Left lobe of liver (tissue), 2 donors: Measurements from ENCODE around the gene TYW1. TPM values are rescaled to one million over a fixed set of nuclear protein-coding genes. Genes with fewer than 3 reads are reported as not detected.
A peak's percentile ranks its signal among the peaks of the same experiment; 100 is the strongest.
"Not testable (repeated sequence)": the region's sequence is repeated elsewhere in the genome, so short reads cannot be mapped to it uniquely, and the experiment has no call there.

Experiments used
- ATAC-seq: fragments of 200-7000 bp; cut with Tn5 transposase; one replicate; pipeline ENCODE4 v1.9.1; 2020; ENCODE audit warnings: mild to moderate bottlenecking, moderate library complexity
- DNase-seq: peaks from one replicate; pipeline ENCODE4 v3.0.0-alpha.2; 2020; ENCODE audit warnings: low spot score
- total RNA-seq: library from RNA; stranded (reverse); gene quantifications from one replicate; pipeline ENCODE4 v1.2.1, GENCODE V29; 2021
- donor health status: DM: no; HTN: no; CAD: no; lungs with moderate emphysema.
- donor health status: DM: no; HTN: yes; CAD: no.

Gene TYW1
- total RNA-seq, 1 donor from 2014 or later = 10.7 TPM

DNA sequence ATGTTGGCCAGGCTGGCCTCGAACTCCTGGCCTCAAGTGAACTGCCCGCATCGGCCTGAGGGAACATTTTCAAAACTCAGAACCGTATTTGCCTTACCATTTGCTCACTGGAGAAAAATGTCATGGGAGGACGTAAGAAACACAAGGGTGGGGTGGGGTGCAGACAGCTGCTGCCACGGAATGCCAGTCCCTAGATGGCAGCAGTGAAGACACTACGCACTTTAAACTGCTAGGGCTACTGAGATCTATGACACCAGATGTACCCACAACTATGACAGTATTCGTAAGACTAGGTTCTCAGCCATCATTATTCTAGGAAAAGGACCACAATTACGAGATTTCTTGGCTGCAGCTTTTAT is 2.0 kb upstream of the TYW1 start:
- ATAC-seq = peak; percentile 71
- DNase-seq = peak; percentile 49

DNA sequence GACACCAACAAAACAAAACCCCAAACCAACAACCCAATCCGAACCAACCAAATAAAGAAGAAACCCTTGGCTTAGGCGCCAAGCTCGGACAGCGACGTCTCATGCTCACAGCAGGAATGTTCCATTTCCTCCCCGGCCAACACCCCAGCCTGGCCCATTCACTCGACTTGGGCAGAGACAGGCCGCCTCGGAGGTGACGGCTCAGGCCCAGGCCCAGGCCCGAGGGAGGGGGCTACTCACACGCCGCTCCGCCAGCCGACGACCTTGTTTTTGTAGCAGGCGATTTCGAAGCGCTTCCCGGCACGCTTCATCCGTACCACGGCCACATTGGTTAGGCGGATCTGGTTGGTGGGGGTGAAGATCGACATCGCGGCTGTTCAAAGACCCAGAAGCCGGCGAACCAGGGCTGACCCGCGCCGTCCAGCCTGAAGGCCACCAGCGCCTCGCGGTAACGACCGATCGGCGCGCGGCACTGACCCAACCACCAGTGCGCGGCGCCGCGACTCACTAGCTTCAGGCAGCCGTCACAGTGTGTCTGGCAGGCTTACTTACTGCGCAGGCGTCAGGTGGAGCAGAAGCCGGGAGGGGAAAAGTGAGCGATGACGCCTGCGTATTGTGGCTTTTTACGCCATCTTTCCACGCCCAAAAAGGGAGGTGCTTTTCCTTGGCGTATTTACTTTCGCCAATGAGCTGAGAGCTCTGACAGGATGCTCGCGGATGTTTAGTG is 1.4 kb upstream of the TYW1 start, which contains the start of gene SBDS:
Gene SBDS (minus strand): TSS at position 537 of the 727 bp plus-strand sequence. CDS start 169 bp downstream, at position 368.
- DNase-seq (peak; percentile 96), ATAC-seq (peak; percentile 81)

DNA sequence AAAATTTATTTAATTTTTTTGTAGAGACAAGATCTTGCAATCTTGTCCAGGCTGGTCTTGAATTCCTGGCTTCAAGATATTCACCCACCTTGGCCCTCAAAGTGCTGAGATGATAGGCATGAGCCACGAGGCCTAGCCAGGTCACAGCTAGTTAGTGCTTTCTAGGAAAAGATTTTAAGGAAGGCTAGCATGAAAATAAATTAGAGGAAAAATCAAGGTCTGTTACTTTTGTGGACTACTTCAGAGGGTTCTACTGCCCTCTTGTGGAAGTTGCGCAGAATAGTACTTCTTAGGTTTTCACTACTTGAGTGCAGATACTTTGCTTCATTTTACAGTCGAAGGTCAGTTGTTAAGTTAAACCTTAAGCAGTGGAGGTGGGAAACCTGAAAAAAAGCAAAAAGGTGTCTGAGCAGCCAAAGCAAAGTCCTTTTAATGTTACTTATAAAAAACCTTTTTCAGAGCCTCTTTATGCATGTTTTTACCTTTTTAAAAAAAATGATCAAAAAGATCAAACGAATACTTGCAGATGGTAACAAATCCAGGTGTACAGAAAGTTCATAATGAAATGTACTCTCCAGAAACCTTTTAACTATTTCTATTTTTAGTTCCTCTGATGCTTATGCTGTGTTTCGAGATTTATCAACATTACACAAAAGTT is 4.1 kb downstream of the TYW1 start:
- DNase-seq = not testable (repeated sequence)
- ATAC-seq = peak; percentile 37

DNA sequence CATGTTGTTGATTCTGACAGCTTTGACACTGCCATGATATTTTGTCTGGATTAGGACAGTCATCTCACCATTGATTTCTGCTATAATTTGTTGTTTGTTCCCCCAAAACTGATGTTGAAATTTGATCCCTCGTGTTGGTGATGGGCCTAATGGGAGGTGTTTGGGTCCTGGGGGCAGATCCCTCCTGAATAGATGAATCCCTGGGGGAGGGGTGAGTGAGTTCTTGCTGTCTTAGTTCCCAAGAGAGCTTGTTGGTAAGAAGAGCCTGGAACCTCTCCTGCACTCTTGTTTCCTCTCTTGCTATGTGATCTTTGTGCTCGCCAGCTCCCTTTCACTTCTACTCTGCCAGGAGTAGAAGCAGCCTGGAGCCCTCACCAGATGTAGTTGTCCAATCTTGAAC is 7.5 kb downstream of the TYW1 start:
- not testable (repeated sequence) for ATAC-seq, DNase-seq

DNA sequence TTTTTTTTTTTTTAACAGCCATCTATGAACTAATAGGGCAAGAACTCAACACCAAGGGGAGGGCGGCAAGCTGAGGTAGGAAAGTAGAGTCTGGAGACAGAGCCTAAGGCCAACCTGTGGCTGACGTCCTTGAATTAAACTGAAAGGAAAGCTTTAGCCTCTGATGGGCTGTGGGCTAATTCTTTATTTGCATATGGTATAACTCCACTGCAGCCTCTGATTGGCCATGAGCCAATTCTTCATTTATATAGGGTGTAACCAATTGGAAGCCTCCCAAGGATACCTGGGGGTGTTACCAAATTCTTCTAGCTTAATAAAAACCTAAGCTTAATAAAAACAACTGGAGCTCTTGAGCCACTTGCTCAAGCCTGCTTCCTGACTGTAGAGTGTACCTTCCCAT is 10.3 kb downstream of the TYW1 start:
- no peak for DNase-seq
- ATAC-seq = no peak

DNA sequence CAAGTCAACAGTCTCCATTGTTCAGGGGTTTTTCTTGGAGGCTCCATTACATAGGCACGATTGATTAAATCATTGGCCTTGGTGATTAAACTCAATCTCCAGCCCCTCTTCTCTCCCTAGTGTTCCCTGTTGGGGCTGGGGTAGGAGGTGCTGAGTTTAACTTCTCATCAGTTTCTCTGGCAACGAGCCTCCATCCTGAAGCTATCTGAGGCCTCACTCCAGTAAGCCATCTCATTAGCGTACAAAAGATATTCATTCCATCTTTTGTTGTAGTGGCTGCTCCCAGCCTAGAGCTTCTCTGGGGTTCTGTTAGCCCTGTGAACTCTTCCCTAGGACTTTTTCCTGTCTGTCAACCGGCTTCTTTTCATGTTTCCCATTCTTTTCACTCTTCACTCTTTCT is 11.6 kb downstream of the TYW1 start:
- no peak for DNase-seq
- ATAC-seq = no peak

DNA sequence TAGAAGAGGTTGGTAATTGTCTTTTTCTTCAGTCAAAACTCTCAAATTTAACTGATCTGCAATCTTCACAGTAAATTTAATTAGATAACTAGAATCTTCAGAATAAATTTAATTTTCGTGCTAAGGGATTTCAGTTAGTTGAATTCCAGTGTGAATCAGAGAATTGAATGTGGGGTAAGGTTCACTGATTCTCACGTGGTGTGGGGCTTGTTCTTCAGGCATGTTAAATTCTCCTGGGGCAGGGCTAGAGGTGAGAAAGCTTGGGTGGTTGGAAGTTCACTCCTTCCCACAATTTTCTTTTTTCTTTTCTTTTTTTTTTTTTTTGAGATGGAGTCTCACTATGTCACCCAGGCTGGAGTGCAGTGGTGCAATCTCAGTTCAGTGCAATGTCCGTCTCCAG is 13.0 kb downstream of the TYW1 start:
- not testable (repeated sequence) for DNase-seq, ATAC-seq

DNA sequence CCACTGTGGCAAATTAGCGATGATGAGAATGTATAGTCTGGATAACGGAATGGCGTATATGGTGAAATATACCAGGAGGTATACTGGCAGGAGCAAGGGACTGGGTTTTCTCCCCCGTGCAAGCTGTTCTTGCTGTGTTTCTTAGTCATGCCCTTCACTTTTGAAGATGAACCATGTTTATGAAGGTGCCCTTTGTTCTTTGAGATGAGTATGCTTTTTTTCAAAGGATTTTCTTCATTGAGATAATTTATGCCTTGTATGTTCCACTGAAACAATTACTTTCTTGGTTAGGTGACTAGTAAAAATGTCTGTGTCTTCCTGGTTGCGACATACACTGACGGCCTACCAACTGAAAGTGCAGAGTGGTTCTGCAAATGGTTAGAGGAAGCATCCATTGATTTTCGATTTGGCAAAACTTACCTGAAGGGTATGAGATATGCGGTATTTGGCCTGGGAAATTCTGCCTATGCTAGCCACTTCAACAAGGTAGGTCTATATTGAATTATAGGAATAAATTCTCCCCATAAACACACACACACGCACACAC is 17.5 kb downstream of the TYW1 start:
- ATAC-seq, DNase-seq: not testable (repeated sequence)

DNA sequence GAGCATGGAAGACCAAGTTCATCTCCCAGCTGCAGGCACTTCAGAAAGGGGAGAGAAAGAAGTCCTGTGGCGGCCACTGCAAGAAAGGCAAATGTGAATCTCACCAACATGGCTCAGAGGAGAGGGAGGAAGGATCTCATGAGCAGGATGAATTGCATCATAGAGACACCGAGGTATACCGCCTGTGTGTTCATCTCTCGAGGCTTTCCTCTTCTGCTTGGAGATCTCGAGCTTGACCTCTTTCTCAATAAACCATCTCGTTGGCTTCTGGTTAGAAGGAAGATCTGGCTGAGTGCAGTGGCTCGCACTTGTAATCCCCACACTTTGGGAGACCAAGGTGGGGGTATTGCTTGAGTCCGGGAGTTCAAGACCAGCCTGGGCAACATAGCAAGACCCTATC is 21.3 kb downstream of the TYW1 start:
- ATAC-seq, DNase-seq: not testable (repeated sequence)

DNA sequence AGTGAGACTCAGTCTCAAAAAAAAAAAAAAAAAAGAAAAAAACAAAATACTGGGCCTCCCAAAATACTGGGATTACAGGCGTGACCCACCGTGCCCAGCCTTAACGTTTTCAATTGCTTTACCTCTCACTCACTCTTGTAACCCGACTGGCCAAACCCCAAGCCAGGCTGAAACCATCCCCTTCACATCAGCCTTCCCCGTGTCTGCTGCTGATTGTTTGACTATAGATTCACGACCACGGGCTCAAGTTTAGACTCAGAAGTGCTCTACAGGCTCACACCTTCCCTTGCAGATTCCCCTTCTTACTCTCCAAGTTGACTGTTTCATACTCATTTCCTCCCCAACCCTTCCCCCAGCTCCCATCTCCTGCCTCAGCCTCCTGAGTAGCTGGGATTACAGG is 22.3 kb downstream of the TYW1 start:
- ATAC-seq (no peak), DNase-seq (no peak)

DNA sequence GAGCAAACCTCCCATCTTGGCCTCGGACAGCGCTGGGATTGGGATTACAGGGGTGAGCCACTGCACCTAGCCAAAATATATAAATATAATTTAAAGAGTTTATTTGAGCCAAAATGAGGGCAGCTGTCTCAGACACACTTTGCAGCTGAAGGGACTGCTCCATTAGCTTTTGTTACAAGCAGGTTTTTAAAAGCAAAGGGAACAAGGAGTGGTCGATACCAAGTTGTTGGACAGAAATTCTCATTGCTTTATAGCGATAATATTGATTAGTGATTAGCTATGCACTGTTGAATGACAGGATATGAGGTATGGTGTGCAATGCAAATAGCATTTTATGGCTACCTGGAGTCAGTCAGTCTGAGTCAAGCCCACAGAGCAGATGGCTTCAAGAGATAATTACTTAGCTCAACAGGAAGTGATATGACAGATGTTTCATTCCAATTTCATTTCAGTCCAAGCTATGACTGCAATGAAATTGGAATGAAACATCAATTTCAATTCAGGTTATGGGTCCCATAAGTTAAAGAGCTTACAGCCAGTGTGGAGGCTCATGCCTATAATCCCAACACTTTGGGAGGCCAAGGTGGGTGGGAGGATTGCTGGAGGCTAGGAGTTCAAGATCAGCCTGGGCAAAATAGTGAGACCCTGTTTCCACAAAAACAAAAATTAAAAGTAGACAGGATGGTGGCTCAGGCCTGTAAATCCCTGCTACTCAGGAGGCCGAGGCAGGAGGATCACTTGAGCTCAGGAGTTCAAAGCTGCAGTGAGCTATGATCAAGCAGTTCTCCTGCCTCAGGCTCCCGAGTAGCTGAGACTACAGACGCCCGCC is 23.1 kb downstream of the TYW1 start:
- DNase-seq (no peak), ATAC-seq (no peak)

DNA sequence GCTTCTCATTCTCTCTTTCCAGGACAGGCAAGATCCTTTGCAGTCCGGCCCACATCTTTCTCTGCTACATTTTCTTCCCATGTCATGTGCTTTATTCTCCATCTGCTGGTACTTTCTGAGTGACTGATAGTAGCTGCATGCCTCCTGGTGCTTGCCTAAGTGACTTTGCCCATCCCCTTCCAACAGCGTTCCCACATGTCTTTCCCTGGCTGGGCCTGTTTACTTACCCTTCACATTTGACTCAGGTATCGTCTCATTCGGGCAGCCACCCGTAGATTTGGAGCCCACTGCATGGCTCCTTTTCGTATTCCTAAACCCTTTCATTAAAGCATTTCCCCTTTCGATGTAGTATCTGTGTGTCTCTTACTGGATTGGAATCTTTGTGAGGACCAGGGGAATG is 24.6 kb downstream of the TYW1 start:
- ATAC-seq (no peak), DNase-seq (no peak)

DNA sequence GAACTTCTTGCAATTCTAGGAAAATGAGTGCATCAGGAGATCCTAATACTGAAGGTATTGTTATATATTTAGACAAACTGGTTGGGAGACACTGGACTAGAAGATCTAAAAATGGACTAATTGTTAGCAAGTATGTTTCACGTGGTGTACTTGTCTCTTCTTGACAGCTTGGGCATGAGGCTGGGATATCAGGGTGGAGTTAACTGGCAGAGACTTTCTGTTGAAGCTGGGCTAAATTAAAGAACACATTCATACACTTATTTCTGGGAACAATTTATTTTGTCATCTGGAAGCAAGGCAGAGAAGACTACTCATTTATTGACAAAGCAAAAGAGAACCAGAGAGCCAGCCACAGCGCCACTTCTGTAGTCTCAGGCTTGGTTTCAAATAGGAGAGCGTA is 25.9 kb downstream of the TYW1 start:
- ATAC-seq = no peak
- no peak for DNase-seq

DNA sequence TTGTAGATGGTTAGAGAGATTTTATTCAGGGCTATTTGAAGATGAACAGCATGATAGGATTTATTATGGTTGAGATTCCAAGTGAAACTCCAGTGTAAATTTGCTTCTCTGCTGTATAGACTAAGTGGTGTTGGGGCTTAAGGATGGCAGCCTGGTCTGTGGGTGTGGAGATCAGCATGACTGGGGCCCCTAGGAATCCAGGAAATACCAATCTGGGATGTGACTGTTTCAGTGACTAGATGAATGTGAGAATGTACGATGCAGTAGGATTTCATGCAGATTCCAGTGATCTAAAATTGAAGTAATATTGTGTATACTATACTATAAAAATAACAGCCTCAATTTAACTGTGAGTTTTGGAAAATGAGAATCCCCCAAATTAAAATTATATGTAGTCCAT is 28.8 kb downstream of the TYW1 start:
- not testable (repeated sequence) for ATAC-seq

DNA sequence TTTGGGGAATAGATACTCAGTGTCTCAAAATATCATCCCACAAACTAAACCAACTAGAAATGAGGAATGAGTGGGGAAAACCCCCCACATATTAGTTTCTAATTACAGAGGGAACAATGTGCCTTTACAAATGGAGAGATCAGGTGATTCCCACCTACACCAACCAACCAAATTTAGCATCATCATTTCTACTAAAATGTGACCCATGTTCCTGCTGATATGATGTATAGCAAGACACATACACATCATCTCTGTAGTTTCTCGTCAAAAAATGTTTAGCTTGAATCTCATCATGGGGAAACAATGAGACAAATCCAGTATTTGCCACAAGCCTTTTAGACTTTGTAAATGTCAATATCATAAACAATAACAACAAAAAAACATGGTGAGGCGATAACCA is 35.1 kb downstream of the TYW1 start:
- DNase-seq, ATAC-seq: not testable (repeated sequence)

More for the DNA sequence above, 28.8 kb downstream of the TYW1 start:
- DNase-seq = not testable (repeated sequence)

DNA sequence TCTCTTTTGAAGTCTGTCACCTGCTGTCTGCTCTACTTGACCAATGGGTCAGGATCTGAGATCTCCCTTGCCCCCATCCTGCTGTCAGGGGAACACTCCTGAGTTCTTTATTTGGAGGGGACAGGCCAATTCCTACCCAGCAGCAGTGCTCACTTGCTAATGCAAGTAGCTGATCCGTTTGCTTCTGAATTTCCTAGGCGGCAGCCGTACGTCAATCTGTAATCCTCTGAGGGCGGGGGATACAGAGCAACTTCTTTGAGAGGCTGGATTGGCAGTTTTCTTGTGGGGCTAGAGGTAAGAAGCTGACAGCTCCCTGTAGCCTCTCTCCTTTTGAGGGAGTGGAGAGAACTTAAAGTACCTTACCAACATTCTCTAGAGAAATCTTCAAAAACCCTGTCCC is 36.6 kb downstream of the TYW1 start:
- DNase-seq = no peak
- ATAC-seq = no peak

DNA sequence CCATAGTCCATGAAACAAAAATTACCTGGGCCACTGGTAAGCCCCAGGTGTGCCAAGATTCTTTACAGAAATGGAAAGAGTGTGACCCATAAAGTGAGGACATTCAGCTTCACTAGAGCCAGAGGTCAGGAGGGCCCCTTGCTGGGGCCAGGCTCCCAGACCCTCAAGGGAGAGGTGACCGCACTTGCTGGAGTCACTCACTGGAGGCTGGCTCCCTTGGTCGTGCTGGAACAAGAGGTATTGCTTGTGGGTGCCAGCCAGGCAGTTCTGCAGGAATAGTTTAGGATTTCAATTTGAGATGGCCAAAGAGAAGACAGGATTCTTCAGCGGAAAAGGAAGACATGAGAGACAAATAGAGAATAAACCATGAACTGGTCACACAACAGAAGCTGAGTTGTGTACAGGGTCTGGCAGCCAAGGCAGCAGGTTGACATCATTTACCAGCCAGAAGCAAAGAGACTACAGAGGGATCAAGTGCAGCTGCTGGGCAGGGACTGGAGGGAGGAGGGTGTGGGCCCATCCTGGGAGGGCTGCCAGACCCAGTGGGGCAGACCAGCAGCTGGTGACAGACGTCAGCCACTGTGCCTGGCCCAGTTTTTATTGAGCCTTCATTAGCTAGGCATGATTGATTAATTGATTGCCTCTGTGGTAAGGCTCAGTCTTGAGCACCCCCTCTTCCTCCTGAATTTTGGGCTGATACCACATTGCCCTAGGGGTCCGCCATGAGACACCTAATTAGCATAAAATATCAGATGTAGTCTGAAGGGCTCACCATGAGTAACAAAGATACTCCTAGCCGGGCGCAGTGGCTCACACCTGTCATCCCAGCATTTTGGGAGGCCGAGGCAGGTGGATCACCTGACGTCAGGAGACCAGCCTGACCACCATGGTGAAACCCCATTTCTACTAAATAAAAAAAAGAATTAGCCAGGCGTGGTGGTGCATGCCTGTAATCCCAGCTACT is 40.1 kb downstream of the TYW1 start:
- ATAC-seq = peak; percentile 34
- DNase-seq = not testable (repeated sequence)

DNA sequence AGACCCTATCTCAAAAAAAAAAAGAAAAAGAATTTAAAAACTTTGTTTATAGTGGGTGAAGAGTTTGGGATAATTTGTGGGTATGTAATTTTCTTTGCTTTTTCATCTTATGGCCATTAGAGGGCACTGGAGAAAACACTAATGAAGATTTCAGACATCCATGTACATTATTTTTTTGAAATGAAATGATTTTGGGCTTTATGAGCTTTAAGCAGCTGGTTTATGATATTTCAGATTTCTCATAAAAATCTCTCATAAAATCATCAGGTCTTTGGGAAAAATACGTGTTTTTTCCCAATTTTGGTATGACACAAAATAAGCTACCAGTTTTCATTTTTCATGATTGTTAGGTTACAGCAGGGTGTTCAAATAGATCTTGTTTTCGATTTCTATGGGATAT is 44.2 kb downstream of the TYW1 start:
- ATAC-seq = peak; percentile 39
- not testable (repeated sequence) for DNase-seq

DNA sequence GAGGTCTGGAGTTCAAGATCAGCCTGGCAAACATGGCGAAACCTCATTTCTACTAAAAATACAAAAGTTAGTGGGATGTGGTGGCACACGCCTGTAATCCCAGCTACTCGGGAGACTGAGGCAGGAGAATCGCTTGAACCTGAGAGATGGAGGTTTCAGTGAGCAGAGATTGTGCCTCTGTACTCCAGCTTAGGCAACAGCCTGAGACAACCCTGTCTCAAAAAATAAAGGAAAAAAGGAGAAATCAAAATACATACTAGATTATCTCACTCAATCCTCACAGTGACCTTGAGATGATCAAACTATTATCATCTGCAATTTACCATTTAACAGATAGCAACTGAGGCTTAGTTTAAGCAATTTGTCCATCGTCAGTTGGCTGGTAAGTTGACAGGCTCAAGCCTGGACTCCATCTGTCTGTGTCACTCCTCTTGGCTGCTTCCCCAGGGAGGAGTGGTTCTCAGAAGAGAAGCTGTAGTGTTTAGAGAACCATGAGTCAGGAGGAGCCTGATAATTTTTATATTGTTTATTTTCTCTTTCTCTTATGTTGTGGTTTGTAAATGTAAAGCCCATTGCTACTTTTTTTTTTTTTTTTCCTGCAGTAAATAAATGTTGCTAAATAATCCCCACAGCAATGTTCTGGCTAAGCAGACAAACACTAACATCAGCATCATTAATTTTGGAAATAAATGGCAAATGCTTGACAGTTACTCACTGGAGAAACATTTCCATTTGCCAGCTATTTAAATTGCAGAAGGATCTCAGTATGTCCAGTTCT is 46.3 kb downstream of the TYW1 start:
- ATAC-seq = peak; percentile 91
- DNase-seq = peak; percentile 59
